Ovary (tissue), 9 donors: ENCODE measurements around the gene FAM20C. TPM values are rescaled to one million over a fixed set of nuclear protein-coding genes. Genes with fewer than 3 reads are reported as not detected.

Source experiments
- DNase-seq, 5 donors: peaks; one replicate each; pipeline ENCODE4 v3.0.0-alpha.2; 2019 to 2020
- H3K27ac ChIP-seq, 2 donors: fragments of 200-600 bp; one replicate each; pipeline versions ENCODE4 v1.5.1 to v1.8.0; 2019 to 2022
- H3K27me3 ChIP-seq: fragments of 200-600 bp; one replicate; pipeline ENCODE4 v1.8.0; 2022
- H3K36me3 ChIP-seq: fragments of 200-600 bp; sonication (generic); one replicate; pipeline ENCODE4 v1.5.1; 2019
- H3K4me1 ChIP-seq: one replicate; pipeline ENCODE4 v1.8.1; 2013; ENCODE audit warnings: mild to moderate bottlenecking, moderate library complexity; ENCODE audit not compliant: insufficient read depth
- H3K4me3 ChIP-seq: fragments of 200-600 bp; sonication (generic); one replicate; pipeline ENCODE4 v1.5.1; 2017
- H3K9me3 ChIP-seq, 2 donors: fragments of 200-600 bp in 1 of 2; sonication (generic) in 1 of 2; one replicate each; pipeline versions ENCODE4 v1.5.1 to v1.8.1; 2013 to 2019; ENCODE audit warnings: mild to moderate bottlenecking in 1 of 2, moderate library complexity in 1 of 2
- EP300 ChIP-seq: sonication (generic); formaldehyde crosslinking; IDR thresholded peaks from one replicate; pipeline ENCODE4 v1.6.1; 2017; ENCODE audit warnings: antibody characterized with exemption
- POLR2A ChIP-seq: fragments of 450-650 bp; IDR thresholded peaks from one replicate; pipeline ENCODE4 v1.6.1; 2017; ENCODE audit warnings: antibody characterized with exemption, mild to moderate bottlenecking, moderate library complexity
- WGBS, 3 donors: extraction: QIAGEN DNeasy Blood & Tissue Kit in 1 of 3; methylation state at CpG; one replicate each; pipeline versions ENCODE4 v1.1.5 to v1.1.7; 2013 to 2017; 5-methylcytosine and 5-hydroxymethylcytosine counted together
- intact Hi-C, 4 donors: fragments of 100-400 bp; cut with DNase I; formaldehyde crosslinking; loops; one replicate each; pipeline versions ENCODE4 v1.11.0 to v1.15.1; 2022 to 2023
- polyA plus RNA-seq, 2 donors: library from polyadenylated mRNA; stranded (reverse); fragments of 200-250 nt in 1 of 2; fragments of 350-450 nt in 1 of 2; fragmentation: Illumina TruSeq in 1 of 2; extraction: RNeasy Lipid Tissue Mini Kit (QIAGEN cat#74804) in 1 of 2; gene quantifications; one replicate each; pipeline ENCODE4 v1.2.3, GENCODE V29; 2013 to 2014
- total RNA-seq, 7 donors: library from RNA; depleted of rRNA in 2 of 7; stranded (reverse); fragments of >200 nt in 2 of 7; fragmentation: NEBNext Ultra II Directional in 3 of 7; extraction: Animal tissue kit (Norgen Biotek cat#: 25700) in 3 of 7; gene quantifications; one replicate each; pipeline versions ENCODE4 v1.1.0 to v1.2.4, GENCODE V29; 2016 to 2023
- TF ChIP-seq, protein P1 (sequence below), 3 donors: fragments of 450-650 bp in 2 of 3; fragments of 200-600 bp in 1 of 3; IDR thresholded peaks; one replicate each; pipeline versions ENCODE4 v1.5.1 to v1.8.0; 2016 to 2022; ENCODE audit warnings: antibody characterized with exemption in 3 of 3, mild to moderate bottlenecking in 1 of 3
- donor health status: DM: no; HTN: no; CAD: no; lungs with moderate emphysema.
- donor health status: DM: no; HTN: no; CAD: no.
- donor health status: Bipolar disorder and iron deficiency.
- donor health status: DM: yes; HTN: yes; CAD: no.
- donor health status: DM: no; HTN: no; CAD: no.
- donor health status: DM: yes; HTN: yes; CAD: no.

Gene FAM20C
- total and polyA plus RNA-seq, 9 donors = 6.2 to 80.4 (median 33.5) TPM

- intact Hi-C loops = no loop called here
- H3K36me3 ChIP-seq = no peaks in the 10 kb centered on the region
- TF ChIP-seq POLR2A (no peak), EP300 (no peak)
- TF ChIP-seq, protein P1, sequence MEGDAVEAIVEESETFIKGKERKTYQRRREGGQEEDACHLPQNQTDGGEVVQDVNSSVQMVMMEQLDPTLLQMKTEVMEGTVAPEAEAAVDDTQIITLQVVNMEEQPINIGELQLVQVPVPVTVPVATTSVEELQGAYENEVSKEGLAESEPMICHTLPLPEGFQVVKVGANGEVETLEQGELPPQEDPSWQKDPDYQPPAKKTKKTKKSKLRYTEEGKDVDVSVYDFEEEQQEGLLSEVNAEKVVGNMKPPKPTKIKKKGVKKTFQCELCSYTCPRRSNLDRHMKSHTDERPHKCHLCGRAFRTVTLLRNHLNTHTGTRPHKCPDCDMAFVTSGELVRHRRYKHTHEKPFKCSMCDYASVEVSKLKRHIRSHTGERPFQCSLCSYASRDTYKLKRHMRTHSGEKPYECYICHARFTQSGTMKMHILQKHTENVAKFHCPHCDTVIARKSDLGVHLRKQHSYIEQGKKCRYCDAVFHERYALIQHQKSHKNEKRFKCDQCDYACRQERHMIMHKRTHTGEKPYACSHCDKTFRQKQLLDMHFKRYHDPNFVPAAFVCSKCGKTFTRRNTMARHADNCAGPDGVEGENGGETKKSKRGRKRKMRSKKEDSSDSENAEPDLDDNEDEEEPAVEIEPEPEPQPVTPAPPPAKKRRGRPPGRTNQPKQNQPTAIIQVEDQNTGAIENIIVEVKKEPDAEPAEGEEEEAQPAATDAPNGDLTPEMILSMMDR (IDR thresholded peaks at IDR 0.05) = no peak
- WGBS, 3 donors = 88 to 90% (median 89%) methylated on average over 20 of the region's 20 CpGs
- no peaks in the 10 kb centered on the region for H3K9me3 ChIP-seq
- peaks cover 8% of the 10 kb centered on the region for H3K4me1 ChIP-seq
- no peak overlapping the region for H3K27ac ChIP-seq
- H3K4me3 ChIP-seq = no peak overlapping the region
- H3K27me3 ChIP-seq = no peaks in the 10 kb centered on the region
- DNase-seq = peak in 1 of 5 donors; percentile 27
Measured at GRCh38 chr7:154096-154799, 38.1 kb upstream of the FAM20C start.

DNA sequence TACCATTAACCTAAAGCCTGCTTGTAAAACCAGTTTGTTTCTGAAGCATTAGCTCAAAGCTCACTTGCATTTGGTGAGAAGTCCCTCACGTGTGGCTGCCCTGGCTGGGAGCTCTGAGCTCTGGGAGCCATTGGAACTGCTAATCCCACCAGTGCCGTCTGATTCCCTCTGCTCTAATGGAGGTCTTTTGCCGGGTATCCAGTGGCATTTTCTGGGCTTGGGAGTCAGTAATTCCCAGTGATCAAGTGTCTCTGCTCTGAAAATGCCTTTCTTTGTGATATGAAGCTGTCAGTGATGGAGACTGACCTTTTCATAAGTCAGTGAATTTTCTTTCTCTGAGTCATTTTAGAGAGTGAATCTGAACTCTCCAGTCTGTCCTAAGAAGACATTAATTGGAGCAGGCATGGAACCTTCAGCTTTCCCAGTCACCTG is 36.9 kb upstream of the FAM20C start:
- H3K27ac ChIP-seq = no peak overlapping the region
- no peaks in the 10 kb centered on the region for H3K4me1 ChIP-seq
- no peak overlapping the region for H3K4me3 ChIP-seq
- WGBS, 3 donors = 60 to 72% (median 67%) methylated on average over 3 of the region's 3 CpGs
- DNase-seq = peak in 1 of 5 donors; percentile 8
- H3K27me3 ChIP-seq = no peaks in the 10 kb centered on the region
- no peaks in the 10 kb centered on the region for H3K9me3 ChIP-seq
- intact Hi-C loops = no loop called here
- no peaks in the 10 kb centered on the region for H3K36me3 ChIP-seq
- TF ChIP-seq, protein P1 (IDR thresholded peaks at IDR 0.05) = no peak
- no peak for TF ChIP-seq EP300
- no peak for TF ChIP-seq POLR2A

- Histone ChIP-seq H3K9me3 (no peaks in the 10 kb centered on the region), H3K27me3 (no peaks in the 10 kb centered on the region), H3K27ac (no peak overlapping the region), H3K4me1 (no peaks in the 10 kb centered on the region), H3K36me3 (no peaks in the 10 kb centered on the region), H3K4me3 (no peak overlapping the region)
- intact Hi-C loops = no loop called here
- no peak for TF ChIP-seq EP300
- TF ChIP-seq, protein P1 (IDR thresholded peaks at IDR 0.05) = no peak
- no peak for TF ChIP-seq POLR2A
- peak in 1 of 5 donors; percentile 36 for DNase-seq
- WGBS, 3 donors = 73 to 87% (median 84%) methylated on average over 30 to 31 of the region's 31 CpGs
Measured at GRCh38 chr7:156111-157007, 36.0 kb upstream of the FAM20C start.

DNA sequence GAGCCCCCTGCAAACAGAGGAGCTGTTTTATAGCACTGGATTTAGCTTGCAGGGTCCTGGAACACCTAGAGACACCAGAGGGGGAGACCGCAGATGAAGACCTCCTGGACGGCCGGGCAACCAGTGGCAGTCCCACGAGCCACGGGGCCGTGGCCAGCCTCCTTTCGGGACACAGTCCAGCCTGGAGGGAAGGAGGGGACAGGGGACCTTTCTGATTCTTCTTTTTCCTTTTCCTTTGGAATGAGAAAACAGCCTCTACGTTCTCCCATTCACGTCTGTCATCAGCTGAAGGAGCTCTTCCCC is 35.4 kb upstream of the FAM20C start:
- no peaks in the 10 kb centered on the region for H3K27me3 ChIP-seq
- intact Hi-C loops = no loop called here
- DNase-seq = no peak
- no peaks in the 10 kb centered on the region for H3K9me3 ChIP-seq
- no peak for TF ChIP-seq EP300
- TF ChIP-seq, protein P1 (IDR thresholded peaks at IDR 0.05) = no peak
- no peak for TF ChIP-seq POLR2A
- H3K4me3 ChIP-seq = no peak overlapping the region
- no peaks in the 10 kb centered on the region for H3K36me3 ChIP-seq
- WGBS, 3 donors = 86 to 94% (median 91%) methylated on average over 9 of the region's 9 CpGs
- no peak overlapping the region for H3K27ac ChIP-seq
- H3K4me1 ChIP-seq = no peaks in the 10 kb centered on the region
